GM23338 (cell line): ENCODE data around the gene LMAN1L. TPM values are rescaled to one million over a fixed set of nuclear protein-coding genes. Genes with fewer than 3 reads are reported as not detected.

ENCODE experiments used
- STAT1 ChIP-seq: IDR thresholded peaks from one replicate; pipeline ENCODE4 v1.6.1; 2016; ENCODE audit warnings: antibody characterized with exemption; ENCODE audit not compliant: unreplicated experiment
- polyA plus RNA-seq: library from polyadenylated mRNA; unstranded; fragments of >200 nt; fragmentation: Nextera tagmentation; extraction: Ambion mirVana; gene quantifications from 2 replicates; pipeline ENCODE4 v1.2.1, GENCODE V29; 2016
- total RNA-seq: library from RNA; depleted of rRNA; stranded (reverse); fragments of >200 nt; shearing (Covaris generic); gene quantifications from 2 replicates; pipeline ENCODE4 v1.2.3, GENCODE V29; 2014
- TF ChIP-seq, protein P1 (sequence below): fragments of 250-450 bp; sonication (Bioruptor Pico); IDR thresholded peaks from 2 replicates; pipeline ENCODE4 v1.5.0; 2020; ENCODE audit warnings: mild to moderate bottlenecking, moderate library complexity
- TF ChIP-seq, protein P2 (sequence below): IDR thresholded peaks from one replicate; pipeline ENCODE4 v1.6.1; 2018; ENCODE audit warnings: antibody characterized with exemption; ENCODE audit not compliant: unreplicated experiment

Gene LMAN1L
- total and polyA plus RNA-seq, 2 experiments from 2014 or later, result not detected

DNA sequence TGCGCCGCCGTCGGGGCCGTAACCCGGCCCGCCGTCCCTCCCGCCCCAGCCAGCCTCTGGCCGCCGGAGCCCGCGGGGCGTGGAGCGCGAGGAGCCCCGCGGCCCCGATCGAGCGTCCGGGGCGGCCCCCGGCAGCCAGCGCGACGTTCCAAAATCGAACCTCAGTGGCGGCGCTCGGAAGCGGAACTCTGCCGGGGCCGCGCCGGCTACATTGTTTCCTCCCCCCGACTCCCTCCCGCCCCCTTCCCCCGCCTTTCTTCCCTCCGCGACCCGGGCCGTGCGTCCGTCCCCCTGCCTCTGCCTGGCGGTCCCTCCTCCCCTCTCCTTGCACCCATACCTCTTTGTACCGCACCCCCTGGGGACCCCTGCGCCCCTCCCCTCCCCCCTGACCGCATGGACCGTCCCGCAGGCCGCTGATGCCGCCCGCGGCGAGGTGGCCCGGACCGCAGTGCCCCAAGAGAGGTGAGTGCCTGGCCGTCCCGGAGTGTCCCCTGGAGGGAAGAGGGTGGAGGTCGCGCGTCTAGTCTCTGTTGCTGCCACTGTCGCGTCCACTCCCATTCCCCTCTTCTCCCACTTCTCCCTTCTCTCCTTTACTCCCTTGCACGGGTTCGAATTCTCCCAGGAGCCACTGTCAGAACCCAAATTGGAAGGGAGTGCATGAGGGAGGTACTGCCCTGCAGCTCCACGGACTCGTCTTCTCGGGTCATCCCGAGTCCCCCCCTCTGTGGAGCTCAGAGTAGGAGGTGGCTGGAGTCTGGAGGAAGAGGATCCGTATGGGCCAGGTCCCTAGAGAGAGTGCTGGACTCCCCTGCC is 30.2 kb upstream of the LMAN1L start (continued):
- TF ChIP-seq, protein P1, sequence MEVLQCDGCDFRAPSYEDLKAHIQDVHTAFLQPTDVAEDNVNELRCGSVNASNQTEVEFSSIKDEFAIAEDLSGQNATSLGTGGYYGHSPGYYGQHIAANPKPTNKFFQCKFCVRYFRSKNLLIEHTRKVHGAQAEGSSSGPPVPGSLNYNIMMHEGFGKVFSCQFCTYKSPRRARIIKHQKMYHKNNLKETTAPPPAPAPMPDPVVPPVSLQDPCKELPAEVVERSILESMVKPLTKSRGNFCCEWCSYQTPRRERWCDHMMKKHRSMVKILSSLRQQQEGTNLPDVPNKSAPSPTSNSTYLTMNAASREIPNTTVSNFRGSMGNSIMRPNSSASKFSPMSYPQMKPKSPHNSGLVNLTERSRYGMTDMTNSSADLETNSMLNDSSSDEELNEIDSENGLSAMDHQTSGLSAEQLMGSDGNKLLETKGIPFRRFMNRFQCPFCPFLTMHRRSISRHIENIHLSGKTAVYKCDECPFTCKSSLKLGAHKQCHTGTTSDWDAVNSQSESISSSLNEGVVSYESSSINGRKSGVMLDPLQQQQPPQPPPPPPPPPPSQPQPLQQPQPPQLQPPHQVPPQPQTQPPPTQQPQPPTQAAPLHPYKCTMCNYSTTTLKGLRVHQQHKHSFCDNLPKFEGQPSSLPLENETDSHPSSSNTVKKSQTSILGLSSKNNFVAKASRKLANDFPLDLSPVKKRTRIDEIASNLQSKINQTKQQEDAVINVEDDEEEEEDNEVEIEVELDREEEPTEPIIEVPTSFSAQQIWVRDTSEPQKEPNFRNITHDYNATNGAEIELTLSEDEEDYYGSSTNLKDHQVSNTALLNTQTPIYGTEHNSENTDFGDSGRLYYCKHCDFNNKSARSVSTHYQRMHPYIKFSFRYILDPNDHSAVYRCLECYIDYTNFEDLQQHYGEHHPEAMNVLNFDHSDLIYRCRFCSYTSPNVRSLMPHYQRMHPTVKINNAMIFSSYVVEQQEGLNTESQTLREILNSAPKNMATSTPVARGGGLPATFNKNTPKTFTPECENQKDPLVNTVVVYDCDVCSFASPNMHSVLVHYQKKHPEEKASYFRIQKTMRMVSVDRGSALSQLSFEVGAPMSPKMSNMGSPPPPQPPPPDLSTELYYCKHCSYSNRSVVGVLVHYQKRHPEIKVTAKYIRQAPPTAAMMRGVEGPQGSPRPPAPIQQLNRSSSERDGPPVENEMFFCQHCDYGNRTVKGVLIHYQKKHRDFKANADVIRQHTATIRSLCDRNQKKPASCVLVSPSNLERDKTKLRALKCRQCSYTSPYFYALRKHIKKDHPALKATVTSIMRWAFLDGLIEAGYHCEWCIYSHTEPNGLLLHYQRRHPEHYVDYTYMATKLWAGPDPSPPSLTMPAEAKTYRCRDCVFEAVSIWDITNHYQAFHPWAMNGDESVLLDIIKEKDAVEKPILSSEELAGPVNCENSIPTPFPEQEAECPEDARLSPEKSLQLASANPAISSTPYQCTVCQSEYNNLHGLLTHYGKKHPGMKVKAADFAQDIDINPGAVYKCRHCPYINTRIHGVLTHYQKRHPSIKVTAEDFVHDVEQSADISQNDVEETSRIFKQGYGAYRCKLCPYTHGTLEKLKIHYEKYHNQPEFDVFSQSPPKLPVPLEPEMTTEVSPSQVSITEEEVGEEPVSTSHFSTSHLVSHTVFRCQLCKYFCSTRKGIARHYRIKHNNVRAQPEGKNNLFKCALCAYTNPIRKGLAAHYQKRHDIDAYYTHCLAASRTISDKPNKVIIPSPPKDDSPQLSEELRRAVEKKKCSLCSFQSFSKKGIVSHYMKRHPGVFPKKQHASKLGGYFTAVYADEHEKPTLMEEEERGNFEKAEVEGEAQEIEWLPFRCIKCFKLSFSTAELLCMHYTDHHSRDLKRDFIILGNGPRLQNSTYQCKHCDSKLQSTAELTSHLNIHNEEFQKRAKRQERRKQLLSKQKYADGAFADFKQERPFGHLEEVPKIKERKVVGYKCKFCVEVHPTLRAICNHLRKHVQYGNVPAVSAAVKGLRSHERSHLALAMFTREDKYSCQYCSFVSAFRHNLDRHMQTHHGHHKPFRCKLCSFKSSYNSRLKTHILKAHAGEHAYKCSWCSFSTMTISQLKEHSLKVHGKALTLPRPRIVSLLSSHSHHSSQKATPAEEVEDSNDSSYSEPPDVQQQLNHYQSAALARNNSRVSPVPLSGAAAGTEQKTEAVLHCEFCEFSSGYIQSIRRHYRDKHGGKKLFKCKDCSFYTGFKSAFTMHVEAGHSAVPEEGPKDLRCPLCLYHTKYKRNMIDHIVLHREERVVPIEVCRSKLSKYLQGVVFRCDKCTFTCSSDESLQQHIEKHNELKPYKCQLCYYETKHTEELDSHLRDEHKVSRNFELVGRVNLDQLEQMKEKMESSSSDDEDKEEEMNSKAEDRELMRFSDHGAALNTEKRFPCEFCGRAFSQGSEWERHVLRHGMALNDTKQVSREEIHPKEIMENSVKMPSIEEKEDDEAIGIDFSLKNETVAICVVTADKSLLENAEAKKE (CRISPR knock-in tag), result no peak
- TF ChIP-seq, protein P2, sequence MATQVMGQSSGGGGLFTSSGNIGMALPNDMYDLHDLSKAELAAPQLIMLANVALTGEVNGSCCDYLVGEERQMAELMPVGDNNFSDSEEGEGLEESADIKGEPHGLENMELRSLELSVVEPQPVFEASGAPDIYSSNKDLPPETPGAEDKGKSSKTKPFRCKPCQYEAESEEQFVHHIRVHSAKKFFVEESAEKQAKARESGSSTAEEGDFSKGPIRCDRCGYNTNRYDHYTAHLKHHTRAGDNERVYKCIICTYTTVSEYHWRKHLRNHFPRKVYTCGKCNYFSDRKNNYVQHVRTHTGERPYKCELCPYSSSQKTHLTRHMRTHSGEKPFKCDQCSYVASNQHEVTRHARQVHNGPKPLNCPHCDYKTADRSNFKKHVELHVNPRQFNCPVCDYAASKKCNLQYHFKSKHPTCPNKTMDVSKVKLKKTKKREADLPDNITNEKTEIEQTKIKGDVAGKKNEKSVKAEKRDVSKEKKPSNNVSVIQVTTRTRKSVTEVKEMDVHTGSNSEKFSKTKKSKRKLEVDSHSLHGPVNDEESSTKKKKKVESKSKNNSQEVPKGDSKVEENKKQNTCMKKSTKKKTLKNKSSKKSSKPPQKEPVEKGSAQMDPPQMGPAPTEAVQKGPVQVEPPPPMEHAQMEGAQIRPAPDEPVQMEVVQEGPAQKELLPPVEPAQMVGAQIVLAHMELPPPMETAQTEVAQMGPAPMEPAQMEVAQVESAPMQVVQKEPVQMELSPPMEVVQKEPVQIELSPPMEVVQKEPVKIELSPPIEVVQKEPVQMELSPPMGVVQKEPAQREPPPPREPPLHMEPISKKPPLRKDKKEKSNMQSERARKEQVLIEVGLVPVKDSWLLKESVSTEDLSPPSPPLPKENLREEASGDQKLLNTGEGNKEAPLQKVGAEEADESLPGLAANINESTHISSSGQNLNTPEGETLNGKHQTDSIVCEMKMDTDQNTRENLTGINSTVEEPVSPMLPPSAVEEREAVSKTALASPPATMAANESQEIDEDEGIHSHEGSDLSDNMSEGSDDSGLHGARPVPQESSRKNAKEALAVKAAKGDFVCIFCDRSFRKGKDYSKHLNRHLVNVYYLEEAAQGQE, result no peak
- TF ChIP-seq STAT1, result no peak
